Uterus (tissue), 2 donors: Measurements from ENCODE around the gene NR2F1-AS1.

Experiments
- POLR2A ChIP-seq, 2 donors: fragments of 450-650 bp; IDR thresholded peaks; one replicate each; pipeline ENCODE4 v1.6.1; 2016; ENCODE audit warnings: antibody characterized with exemption in 2 of 2, mild to moderate bottlenecking in 1 of 2, moderate library complexity in 1 of 2
- TF ChIP-seq, protein P1 (sequence below), 4 experiments: fragments of 200-600 bp in 2 of 4; fragments of 450-650 bp in 2 of 4; sonication (generic) in 2 of 4; IDR thresholded peaks; one replicate each; pipeline ENCODE4 v1.5.1; 2016 to 2019; ENCODE audit warnings: antibody characterized with exemption in 4 of 4, mild to moderate bottlenecking in 2 of 4, moderate library complexity in 1 of 4

GRCh38 chr5:93407454-93407853, 173.6 kb downstream of the NR2F1-AS1 start:
- TF ChIP-seq, protein P1, sequence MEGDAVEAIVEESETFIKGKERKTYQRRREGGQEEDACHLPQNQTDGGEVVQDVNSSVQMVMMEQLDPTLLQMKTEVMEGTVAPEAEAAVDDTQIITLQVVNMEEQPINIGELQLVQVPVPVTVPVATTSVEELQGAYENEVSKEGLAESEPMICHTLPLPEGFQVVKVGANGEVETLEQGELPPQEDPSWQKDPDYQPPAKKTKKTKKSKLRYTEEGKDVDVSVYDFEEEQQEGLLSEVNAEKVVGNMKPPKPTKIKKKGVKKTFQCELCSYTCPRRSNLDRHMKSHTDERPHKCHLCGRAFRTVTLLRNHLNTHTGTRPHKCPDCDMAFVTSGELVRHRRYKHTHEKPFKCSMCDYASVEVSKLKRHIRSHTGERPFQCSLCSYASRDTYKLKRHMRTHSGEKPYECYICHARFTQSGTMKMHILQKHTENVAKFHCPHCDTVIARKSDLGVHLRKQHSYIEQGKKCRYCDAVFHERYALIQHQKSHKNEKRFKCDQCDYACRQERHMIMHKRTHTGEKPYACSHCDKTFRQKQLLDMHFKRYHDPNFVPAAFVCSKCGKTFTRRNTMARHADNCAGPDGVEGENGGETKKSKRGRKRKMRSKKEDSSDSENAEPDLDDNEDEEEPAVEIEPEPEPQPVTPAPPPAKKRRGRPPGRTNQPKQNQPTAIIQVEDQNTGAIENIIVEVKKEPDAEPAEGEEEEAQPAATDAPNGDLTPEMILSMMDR (IDR thresholded peaks at IDR 0.05), result no peak
- TF ChIP-seq POLR2A (IDR thresholded peaks at IDR 0.05), result no peak
